ENCODE results near the gene PRPF38B. TPM values are rescaled to one million over a fixed set of nuclear protein-coding genes. Genes with fewer than 3 reads are reported as not detected.

The PRPF38B gene
- total and polyA plus RNA-seq, 10 of the 15 experiments (the other 5 are each of a cell fraction or from before 2014, with no cell fraction given): 32.9 to 79.2 (median 47.8) TPM

GRCh38 chr1:108746382-108747170 lies 54.5 kb downstream of the PRPF38B start, which contains the start of gene STXBP3 (continued):
- TF ChIP-seq NR2C2 (IDR thresholded peaks at IDR 0.05; ENCODE audit: borderline replicate concordance, control insufficient read depth, insufficient read length, low read depth) (no peak), TBL1XR1 (IDR thresholded peaks at IDR 0.05; ENCODE audit: low read depth, low read length) (no peak), E4F1 (IDR thresholded peaks at IDR 0.05; ENCODE audit: borderline replicate concordance, partially characterized antibody) (peak; percentile 11), ZBTB33 (IDR thresholded peaks at IDR 0.05) (no peak), MEF2B (IDR thresholded peaks at IDR 0.05; ENCODE audit: partially characterized antibody, poor library complexity, severe bottlenecking) (no peak), MXI1 (IDR thresholded peaks at IDR 0.05; ENCODE audit: low read depth, low read length) (no peak; the same call in 1 of the 2 replicates), ZBED1 (IDR thresholded peaks at IDR 0.05; ENCODE audit: borderline replicate concordance) (no peak), SMC3 (IDR thresholded peaks at IDR 0.05; ENCODE audit: borderline replicate concordance, low read length) (peak; percentile 28; the same call in 1 of the 2 replicates), NFIC (IDR thresholded peaks at IDR 0.05; ENCODE audit: low read depth, low read length) (no peak), MYC (IDR thresholded peaks at IDR 0.05; ENCODE audit: insufficient read depth, insufficient read length, insufficient replicate concordance, low read length, severe bottlenecking) (no peak), POLR2AphosphoS2 (IDR thresholded peaks at IDR 0.05; ENCODE audit: low read depth, low read length) (peak; percentile 75; the same call in 1 of the 2 replicates), ZNF207 (IDR thresholded peaks at IDR 0.05; ENCODE audit: borderline replicate concordance) (peak; percentile 80; the same call in 1 of the 2 replicates), ZNF24 (IDR thresholded peaks at IDR 0.05) (no peak), MYB (IDR thresholded peaks at IDR 0.05; ENCODE audit: borderline replicate concordance, low read depth, low read length) (no peak), RFX5 (IDR thresholded peaks at IDR 0.05; ENCODE audit: low read depth, low read length) (no peak), RAD21 (IDR thresholded peaks at IDR 0.05; ENCODE audit: insufficient read depth, low read depth, low read length) (no peak), YY1 (IDR thresholded peaks at IDR 0.05; ENCODE audit: low read depth, low read length) (peak; percentile 93), ATF3 (IDR thresholded peaks at IDR 0.05; ENCODE audit: borderline replicate concordance, extremely low read depth, low read depth, low read length) (no peak), CREB1 (IDR thresholded peaks at IDR 0.05; ENCODE audit: low read depth) (peak; percentile 97), RB1 (IDR thresholded peaks at IDR 0.05; ENCODE audit: borderline replicate concordance) (peak; percentile 64; the same call in 1 of the 2 replicates), IKZF2 (IDR thresholded peaks at IDR 0.05) (peak; percentile 26 to 39; a peak in 3 of 4 replicates), CHD1 (IDR thresholded peaks at IDR 0.05; ENCODE audit: low read depth, low read length) (no peak), PKNOX1 (IDR thresholded peaks at IDR 0.05) (0 out of 2 replicates have a peak, but pooled peaks have one; percentile 17), NFYB (IDR thresholded peaks at IDR 0.05; ENCODE audit: insufficient read depth, low read depth, low read length) (no peak)
